Measurements from ENCODE around the gene HOXC4.
A peak's percentile ranks its signal among the peaks of the same experiment; 100 is the strongest.
"Not testable (repeated sequence)": the region's sequence is repeated elsewhere in the genome, so short reads cannot be mapped to it uniquely, and the experiment has no call there.

Gene HOXC4

GRCh38 chr12:54058128-54058768 is 4.6 kb downstream of the HOXC4 start:
- DNase-seq (ENCODE audit: low read depth), result no peak

- DNase-seq (ENCODE audit: low read depth), result no peak
Measured at GRCh38 chr12:54059668-54060067, 6.0 kb downstream of the HOXC4 start.

DNA sequence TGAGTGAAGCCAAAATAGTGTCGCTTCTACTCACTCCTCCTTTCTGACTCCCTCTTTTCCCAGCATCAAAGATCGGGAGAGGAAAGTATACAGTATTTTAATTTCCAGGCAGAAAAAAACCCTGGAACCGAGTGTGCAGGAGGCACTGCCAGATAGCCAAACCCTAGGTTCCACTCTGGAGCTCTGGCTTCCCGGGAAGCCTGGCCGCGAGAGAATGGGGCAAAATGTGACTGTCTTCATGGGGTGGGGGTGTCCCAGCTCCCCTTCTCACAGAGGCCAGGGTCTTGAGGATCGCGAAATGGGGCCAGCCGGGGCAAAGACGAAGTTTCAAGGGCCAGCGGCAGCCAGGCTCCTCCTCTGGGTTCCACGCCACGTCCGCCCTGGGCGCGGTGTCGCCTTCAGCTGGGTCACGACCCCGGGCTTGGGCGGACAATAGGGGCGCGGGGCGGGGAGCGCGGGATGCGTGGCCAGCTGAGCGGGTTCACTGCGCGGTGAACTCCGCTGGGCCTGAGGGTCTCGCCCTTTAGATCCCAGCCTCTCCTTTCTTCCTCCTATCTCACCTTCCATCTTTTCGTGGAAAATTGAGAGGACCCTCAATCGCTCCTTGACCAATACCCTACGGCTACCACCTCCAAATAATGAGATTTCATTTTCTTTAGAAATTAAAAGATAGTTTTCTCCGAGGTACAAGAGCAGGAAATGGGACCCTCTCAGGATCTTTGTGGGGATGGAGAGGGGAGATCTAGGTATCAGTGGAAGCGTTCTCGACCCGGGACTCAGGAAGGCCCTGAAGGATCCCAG is 6.7 kb downstream of the HOXC4 start:
- DNase-seq (ENCODE audit: low read depth), result no peak

DNA sequence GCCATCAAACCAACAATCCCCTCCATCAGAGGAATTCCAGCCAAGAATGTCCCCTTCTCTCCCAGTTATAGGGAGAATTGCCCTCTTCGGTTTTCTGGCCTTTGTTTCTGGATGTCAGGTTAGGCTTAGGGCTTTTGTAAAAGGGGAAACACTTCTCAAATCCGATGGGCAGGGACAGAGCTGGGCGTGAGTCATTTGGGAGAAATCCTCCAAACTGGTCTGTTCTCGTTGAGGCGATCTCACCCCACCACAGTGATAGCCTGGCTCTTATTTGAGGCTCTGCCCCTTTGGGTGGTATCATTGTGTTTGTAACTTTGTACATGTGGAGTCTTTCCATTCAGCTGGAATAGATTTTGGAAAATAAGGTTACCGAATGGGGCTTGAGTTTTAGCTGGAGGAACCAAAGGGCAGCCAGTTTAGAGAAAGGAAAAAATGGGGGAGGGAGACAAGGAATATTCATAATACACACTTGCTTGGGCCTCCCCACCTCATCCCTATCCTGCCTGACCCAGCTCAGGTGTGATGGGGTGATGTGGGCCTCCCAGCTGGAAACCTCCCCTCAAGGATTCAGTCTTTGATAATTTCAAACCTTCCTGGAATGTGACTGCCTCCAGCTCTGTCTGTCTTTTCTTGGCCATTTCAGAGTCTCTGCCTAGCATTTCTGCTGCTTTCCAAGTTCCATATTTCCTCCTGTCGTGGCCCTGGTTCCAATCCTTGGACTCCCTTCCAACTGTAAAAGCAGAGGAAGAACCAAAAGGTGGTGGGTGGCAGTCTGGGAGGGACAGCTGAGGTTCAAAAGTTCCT is 7.5 kb downstream of the HOXC4 start:
- DNase-seq (ENCODE audit: low read depth), result no peak

DNA sequence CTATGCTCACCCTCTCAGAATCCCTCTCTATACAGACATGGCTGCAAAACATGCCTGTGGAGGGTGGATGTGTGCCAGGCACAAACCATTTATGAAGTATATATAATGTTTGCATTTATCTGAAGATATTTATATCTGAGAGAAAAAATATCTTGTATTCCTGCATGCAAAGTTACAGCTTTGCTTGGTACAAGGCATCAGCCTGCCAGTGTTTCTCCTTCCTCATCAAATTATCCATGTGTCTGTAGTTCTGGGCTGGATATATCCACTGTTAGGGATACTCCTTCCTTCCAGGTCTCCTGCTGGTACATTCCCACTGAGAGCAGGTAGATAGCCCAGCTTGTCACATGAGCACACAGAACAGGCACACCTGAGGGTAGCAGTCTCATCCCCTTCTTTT is 12.0 kb downstream of the HOXC4 start:
- DNase-seq (ENCODE audit: low read depth), result no peak

DNA sequence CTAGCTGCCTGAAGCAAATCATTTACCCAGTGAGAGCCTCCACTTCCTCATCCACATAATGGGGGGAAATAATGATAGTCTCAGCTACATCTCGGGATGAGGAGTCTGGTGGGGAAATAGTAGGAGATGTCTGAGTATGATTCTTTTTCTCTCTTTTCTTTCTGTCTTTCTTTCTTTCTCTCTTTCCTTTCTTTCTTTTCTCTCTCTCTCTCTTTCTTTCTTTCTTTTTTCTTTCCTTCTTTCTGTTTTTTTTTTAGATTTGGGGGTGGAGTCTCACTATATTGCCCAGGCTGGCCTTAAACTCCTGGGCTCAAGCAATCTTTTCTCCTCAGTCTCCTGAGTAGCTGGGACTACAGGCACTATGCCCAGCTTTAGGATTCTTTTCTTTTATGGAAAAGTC is 12.8 kb downstream of the HOXC4 start:
- no peak for DNase-seq (ENCODE audit: low read depth)

- DNase-seq (ENCODE audit: low read depth), result no peak
Measured at GRCh38 chr12:54068418-54069070, 14.9 kb downstream of the HOXC4 start.

- no peak for DNase-seq (ENCODE audit: low read depth)
Measured at GRCh38 chr12:54071942-54072341, 18.3 kb downstream of the HOXC4 start.

DNA sequence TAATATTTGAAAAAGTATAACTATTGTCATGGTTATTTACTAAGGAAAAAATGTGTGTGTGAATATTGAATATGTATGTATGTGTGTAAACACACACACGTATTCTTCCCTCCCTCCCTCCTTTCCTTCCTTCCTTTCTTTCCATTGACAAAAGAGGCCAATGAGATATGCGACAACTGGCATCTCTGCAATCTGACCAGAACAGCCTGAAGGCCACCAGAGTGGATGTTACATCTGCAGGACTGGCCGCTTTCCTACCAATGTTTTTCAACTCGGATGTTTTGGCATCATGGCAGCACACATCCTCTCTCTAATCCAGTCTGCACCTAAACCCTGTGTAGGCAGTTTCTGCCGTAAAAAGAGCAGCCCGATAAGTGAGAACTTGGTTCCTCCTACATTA is 20.7 kb downstream of the HOXC4 start:
- DNase-seq (ENCODE audit: low read depth), result no peak

GRCh38 chr12:54075409-54075808 is 21.8 kb downstream of the HOXC4 start:
- no peak for DNase-seq (ENCODE audit: low read depth)

GRCh38 chr12:54075974-54076373 is 22.3 kb downstream of the HOXC4 start:
- DNase-seq (ENCODE audit: low read depth), result no peak

GRCh38 chr12:54077843-54078242 is 24.2 kb downstream of the HOXC4 start:
- not testable (repeated sequence) for DNase-seq (ENCODE audit: low read depth)

DNA sequence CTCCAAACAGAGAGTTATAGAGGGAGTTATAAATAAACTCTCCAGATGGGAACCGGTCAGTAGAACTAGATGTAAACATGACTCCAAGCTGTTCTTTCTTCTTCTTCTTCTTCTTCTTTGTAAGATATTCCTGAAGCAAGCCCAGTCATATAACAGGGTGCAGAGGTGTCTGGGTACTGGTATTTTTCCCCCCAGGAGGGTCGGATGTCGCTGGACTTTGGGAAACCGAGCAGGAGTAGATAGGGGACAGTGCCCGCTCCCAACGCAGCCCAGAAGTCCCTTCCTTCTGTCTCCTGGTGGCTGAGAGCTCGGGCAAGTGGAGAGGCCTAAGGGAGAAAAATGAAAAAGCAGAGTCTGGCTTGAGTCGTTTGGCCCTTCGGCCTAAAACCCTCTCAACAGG is 25.5 kb downstream of the HOXC4 start:
- not testable (repeated sequence) for DNase-seq (ENCODE audit: low read depth)

DNA sequence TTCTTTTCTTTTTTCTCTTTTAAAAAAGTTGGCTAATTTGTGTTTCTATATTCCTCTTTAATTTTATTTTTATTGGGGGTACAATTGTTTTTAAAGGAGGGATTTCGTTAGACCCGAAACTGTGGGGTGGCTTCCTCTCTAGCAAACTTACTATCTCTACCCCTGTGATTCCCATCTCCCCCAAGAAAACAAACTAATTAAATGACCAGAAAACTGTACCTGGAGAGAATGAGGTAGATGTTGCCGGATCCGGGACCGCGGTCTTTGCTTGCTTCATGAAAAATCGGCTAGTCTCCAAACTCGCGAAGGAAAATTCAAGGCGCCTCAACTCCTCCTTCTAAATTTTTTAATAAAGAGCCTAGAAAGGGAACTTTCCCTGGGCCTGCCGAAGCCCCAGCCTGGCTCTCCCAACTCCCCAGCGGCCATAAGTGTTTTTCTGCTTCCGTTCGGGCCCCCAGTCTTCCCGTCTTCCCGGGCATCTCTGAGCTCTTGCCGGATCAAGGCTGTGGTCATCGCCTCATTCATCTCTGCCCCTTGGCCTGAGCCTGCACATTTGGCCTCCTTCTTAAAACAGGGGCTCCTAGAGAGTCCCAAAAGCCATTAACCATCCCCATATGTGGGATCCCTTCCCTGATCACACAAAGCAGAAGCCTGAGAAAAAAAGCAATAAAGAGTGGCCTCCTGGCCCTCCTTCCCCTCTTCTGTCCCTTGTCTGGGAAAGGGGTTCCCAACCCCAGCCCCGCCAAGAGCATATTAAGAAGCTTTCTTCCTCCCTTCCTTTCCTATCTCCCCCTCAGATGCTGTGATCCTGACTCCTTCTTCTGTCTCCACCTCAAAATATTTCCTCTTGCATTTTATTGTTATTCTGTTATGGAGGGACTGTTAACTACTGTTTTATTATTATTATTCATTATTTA is 26.6 kb downstream of the HOXC4 start:
- not testable (repeated sequence) for DNase-seq (ENCODE audit: low read depth)

DNA sequence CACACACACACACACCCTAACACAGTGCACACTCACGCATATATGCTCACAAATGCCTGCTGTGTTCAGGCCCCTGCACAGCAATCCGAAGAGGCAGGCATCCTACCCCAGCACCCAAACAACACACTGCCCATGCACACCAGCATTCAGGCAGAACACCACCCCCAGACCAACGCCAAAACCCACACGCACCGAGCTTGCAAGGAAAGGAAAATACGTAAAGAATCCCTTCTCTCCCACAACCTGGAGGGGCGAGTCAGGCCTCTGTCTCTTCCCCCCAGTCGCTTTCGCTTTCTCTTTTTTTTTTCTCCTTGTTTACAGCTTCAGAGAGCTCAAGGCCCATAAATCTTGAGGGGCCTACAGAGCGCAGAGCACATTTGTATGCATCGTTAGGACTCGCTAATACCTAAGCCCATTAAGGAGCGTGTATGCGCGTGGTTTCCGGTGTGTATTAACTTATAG is 27.4 kb downstream of the HOXC4 start:
- not testable (repeated sequence) for DNase-seq (ENCODE audit: low read depth)

DNA sequence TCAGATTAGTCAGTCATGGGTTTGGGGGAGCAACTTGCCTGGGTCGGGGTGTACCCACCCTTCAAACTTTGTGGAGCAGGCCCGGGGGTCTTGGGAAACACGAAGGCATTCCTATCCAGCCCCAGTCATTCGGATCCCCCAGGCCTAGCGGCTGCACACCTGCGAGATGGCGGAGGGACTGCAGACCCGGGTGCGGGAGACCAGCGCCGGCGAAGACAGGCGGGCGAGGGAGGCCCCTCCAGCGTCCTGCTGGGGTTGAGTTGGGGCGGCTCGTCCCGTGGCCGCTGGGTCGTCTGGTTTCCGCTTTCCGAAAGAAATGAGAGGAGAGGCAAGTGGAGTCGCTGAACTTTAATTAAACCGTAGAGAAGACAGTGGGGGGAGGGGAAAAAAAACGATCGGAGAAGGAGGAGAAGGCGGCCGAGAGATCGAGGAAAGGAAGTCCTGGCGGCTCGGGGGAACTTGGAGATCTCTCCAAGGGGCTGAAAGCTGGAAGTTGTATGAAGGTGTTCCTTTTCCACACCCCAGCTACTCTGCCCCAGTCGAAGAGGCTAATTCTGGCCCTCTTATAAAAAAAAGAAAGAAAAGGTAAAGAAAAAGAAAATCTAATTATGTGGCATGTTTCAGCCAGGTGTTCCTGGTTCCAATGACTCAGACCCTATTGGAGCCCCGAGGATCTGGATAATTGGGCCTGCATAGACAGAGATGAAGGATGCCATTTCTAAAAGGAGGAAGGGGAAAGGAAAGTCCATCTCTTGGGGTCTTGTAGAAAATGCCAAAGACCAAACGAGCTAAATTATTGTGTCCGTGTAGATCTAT is 28.2 kb downstream of the HOXC4 start:
- not testable (repeated sequence) for DNase-seq (ENCODE audit: low read depth)

- DNase-seq (ENCODE audit: low read depth), result no peak
Measured at GRCh38 chr12:54082397-54082892, 28.8 kb downstream of the HOXC4 start.

DNA sequence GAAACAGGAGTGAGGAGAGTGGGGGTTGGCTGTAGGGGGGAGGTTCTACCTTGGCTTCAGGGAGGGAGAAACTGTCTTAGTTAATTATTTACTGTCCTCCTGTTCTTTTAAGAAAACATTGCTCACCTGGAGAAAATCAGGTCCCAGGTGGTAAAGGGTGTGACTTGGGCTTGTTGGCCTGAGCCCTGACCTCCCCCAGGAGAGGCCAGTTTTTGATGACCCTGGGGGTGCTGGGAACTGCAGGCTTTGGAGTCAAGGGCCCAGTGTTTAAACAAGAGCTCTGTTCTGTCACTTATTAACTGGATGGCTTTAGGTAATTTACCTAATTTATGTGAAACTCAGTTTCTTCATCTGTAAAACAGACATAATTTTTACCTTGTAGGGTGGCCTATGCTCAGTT is 34.4 kb downstream of the HOXC4 start:
- DNase-seq (ENCODE audit: low read depth), result not testable (repeated sequence)

DNA sequence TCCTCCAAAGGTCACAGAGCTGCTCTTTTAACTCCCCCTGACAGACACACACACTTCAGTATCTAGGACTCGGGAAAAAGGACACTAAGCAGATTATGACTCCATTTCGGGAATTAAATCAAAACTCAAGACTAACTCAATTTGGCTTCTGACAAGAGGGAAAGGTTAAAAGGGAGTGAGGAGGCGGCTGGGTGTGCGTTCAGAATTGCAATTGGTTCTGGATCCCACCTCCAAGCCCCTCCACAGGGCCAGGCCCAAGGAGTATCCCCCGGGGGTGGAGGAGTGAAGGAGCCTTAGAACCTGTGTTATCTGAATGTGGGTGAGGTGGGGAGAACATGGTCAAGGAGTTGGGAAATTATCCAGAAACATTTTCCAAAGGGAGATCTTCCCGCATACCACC is 35.8 kb downstream of the HOXC4 start:
- not testable (repeated sequence) for DNase-seq (ENCODE audit: low read depth)

GRCh38 chr12:54090312-54090711 is 36.7 kb downstream of the HOXC4 start:
- DNase-seq (ENCODE audit: low read depth), result peak; percentile 4
